K562 (cell line): ENCODE data around the gene MYO16. TPM values are rescaled to one million over a fixed set of nuclear protein-coding genes. Genes with fewer than 3 reads are reported as not detected.

ENCODE experiments used
- ARHGAP35 ChIP-seq: fragments of 450-650 bp; IDR thresholded peaks from 2 replicates; pipeline ENCODE4 v1.6.1; 2018; ENCODE audit not compliant: partially characterized antibody
- ARID2 ChIP-seq: fragments of 450-650 bp; IDR thresholded peaks from 2 replicates; pipeline ENCODE4 v1.6.1; 2017; ENCODE audit warnings: antibody characterized with exemption, mild to moderate bottlenecking
- BMI1 ChIP-seq: fragments of 150-350 bp; IDR thresholded peaks from 2 replicates; pipeline ENCODE4 v1.6.1; 2014; ENCODE audit warnings: low read length
- CC2D1A ChIP-seq: fragments of 450-650 bp; IDR thresholded peaks from 2 replicates; pipeline ENCODE4 v1.6.1; 2017; ENCODE audit warnings: mild to moderate bottlenecking
- FOXK1 ChIP-seq: sonication (generic); formaldehyde crosslinking; IDR thresholded peaks from 2 replicates; pipeline ENCODE4 v1.8.0; 2022; ENCODE audit warnings: missing genetic modification reagents, mild to moderate bottlenecking, borderline replicate concordance
- KDM1A ChIP-seq, 2 experiments: fragments of 450-650 bp; IDR thresholded peaks; 2 replicates each; pipeline ENCODE4 v1.6.1; 2016; ENCODE audit warnings: mild to moderate bottlenecking in 2 of 2
- KLF6 ChIP-seq: fragments of 250-450 bp; sonication (Bioruptor Pico); IDR thresholded peaks from 2 replicates; pipeline ENCODE4 v1.4.0; 2020; ENCODE audit warnings: mild to moderate bottlenecking, moderate library complexity, borderline replicate concordance
- LCOR ChIP-seq: sonication (generic); formaldehyde crosslinking; IDR thresholded peaks from 2 replicates; pipeline ENCODE4 v1.8.0; 2022; ENCODE audit warnings: mild to moderate bottlenecking, missing genetic modification reagents
- NFRKB ChIP-seq: fragments of 450-650 bp; IDR thresholded peaks from 2 replicates; pipeline ENCODE4 v1.6.1; 2016; ENCODE audit warnings: low read depth
- PML ChIP-seq: IDR thresholded peaks from 2 replicates; pipeline ENCODE4 v1.6.1; 2012; ENCODE audit warnings: low read length, inconsistent platforms
- POLR2A ChIP-seq: fragments of 450-650 bp; conservative IDR thresholded peaks from 2 replicates; pipeline ENCODE4 v1.6.1; 2016
- SAP30 ChIP-seq: fragments of 200-600 bp; sonication (generic); IDR thresholded peaks from 2 replicates; pipeline ENCODE4 v1.6.1; 2012; ENCODE audit warnings: borderline replicate concordance, low read depth, mild to moderate bottlenecking, moderate library complexity, low read length, control low read depth, inconsistent platforms; ENCODE audit not compliant: insufficient read depth, poor library complexity, severe bottlenecking
- SPI1 ChIP-seq: IDR thresholded peaks from 2 replicates; pipeline ENCODE4 v1.6.1; 2011; ENCODE audit warnings: low read depth, low read length, control low read depth, borderline replicate concordance
- SRSF1 ChIP-seq: fragments of 200-400 bp; formaldehyde crosslinking; IDR thresholded peaks from 2 replicates; pipeline ENCODE4 v1.6.1; 2017; ENCODE audit warnings: mild to moderate bottlenecking, low read depth, low read length, moderate library complexity
- ZNF232 ChIP-seq: sonication (generic); formaldehyde crosslinking; IDR thresholded peaks from 2 replicates; pipeline ENCODE4 v1.8.0; 2022; ENCODE audit warnings: mild to moderate bottlenecking, missing genetic modification reagents
- ZNF347 ChIP-seq: fragments of 450-650 bp; formaldehyde crosslinking; IDR thresholded peaks from 2 replicates; pipeline ENCODE4 v1.4.0; 2020; ENCODE audit warnings: low read depth, mild to moderate bottlenecking, moderate library complexity
- ZNF696 ChIP-seq: fragments of 250-450 bp; sonication (Bioruptor Pico); conservative IDR thresholded peaks from 2 replicates; pipeline ENCODE4 v1.4.0; 2020; ENCODE audit warnings: mild to moderate bottlenecking, moderate library complexity
- polyA plus RNA-seq, 8 experiments: library from polyadenylated mRNA; depleted of rRNA in 4 of 8; stranded (reverse) in 5 of 8; unstranded in 3 of 8; fragments of >200 nt; fragmentation: Nextera tagmentation in 2 of 8; fragmentation: Illumina TruSeq in 1 of 8; extraction: Ambion mirVana in 2 of 8; extraction: Trizol in 1 of 8; gene quantifications; 2 replicates each; pipeline versions ENCODE4 v1.2.1 to v1.2.3, GENCODE V29; 2011 to 2014; ENCODE audit warnings: inconsistent platforms in 1 of 8, missing spikeins in 1 of 8
- total RNA-seq, 7 experiments: library from RNA; depleted of rRNA in 6 of 7; stranded (reverse); fragments of >200 nt in 6 of 7; fragmentation: Illumina TruSeq in 2 of 7; extraction: Trizol in 2 of 7; gene quantifications; 2 replicates each; pipeline versions ENCODE4 v1.2.1 to v1.2.3, GENCODE V29; 2011 to 2021; ENCODE audit warnings: low replicate concordance in 1 of 7
- TF ChIP-seq, protein P1 (sequence below): sonication (generic); formaldehyde crosslinking; IDR thresholded peaks from 2 replicates; pipeline ENCODE4 v1.8.1; 2022; ENCODE audit warnings: missing genetic modification reagents
- TF ChIP-seq, protein P2 (sequence below): fragments of 450-650 bp; formaldehyde crosslinking; conservative IDR thresholded peaks from 2 replicates; pipeline ENCODE4 v1.4.0; 2022; ENCODE audit warnings: mild to moderate bottlenecking, missing genetic modification characterization
- TF ChIP-seq, protein P3 (sequence below): sonication (generic); formaldehyde crosslinking; IDR thresholded peaks from 2 replicates; pipeline ENCODE4 v1.8.1; 2023; ENCODE audit warnings: mild to moderate bottlenecking, missing genetic modification reagents
- TF ChIP-seq, protein P4 (sequence below): sonication (generic); formaldehyde crosslinking; IDR thresholded peaks from 2 replicates; pipeline ENCODE4 v1.8.1; 2022; ENCODE audit warnings: missing genetic modification reagents

The MYO16 gene
- total and polyA plus RNA-seq, 9 of the 15 experiments (the other 6 are each of a cell fraction or from before 2014, with no cell fraction given), result 4.3 to 45.7 (median 12.1) TPM

DNA sequence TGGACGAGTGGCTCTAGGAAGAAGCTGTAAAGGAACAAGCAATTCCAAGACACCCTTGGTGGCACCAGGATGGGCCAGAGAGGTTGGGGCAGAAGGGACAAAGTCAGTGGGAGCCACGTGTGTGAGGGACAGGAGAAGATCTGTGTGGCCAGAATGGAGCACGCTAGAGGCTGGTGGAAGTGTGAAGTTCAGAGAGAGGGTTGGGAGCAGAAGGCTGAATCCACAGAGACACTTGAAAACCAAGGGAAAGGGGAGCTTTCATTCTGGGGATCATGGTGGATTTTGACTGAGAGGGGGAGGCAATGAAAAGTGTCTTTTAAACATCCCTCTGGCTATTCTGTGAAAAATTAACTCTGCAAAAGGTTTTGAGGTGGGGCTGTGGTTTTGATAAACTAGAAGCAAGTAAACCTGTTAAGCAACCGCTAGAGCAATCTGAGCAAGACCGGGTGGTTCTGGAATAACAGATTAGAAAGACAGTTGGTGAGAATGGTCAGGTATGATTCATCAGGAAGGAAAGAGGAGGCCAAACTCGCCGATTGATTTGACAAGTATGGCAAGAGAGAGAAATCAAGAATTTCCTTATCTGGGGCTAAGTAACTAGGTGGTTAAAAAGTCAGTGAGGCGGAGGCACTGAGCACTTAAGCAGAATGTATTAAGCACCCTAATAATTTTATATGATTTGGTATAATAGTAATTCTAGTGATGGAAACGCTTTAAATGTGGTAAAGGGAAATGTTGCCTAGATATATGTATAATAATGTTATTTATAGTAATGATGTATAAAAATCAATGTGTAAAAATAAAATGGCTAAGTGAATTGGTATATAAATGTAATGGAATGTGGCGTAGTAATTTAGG is 140.0 kb downstream of the MYO16 start (continued):
- TF ChIP-seq NFRKB (peak; percentile 87), PML (peak; percentile 94), ARID2 (no peak), ZNF232 (no peak), SPI1 (no peak), SAP30 (no peak), SRSF1 (no peak), CC2D1A (peak; percentile 95), FOXK1 (no peak), BMI1 (no peak), LCOR (no peak), ZNF696 (CRISPR knock-in tag) (no peak), KDM1A (IDR thresholded peaks at IDR 0.05) (peak; percentile 96 to 97), ZNF347 (CRISPR knock-in tag) (no peak), ARHGAP35 (no peak), KLF6 (CRISPR knock-in tag) (no peak), POLR2A (no peak)
- TF ChIP-seq, protein P1, sequence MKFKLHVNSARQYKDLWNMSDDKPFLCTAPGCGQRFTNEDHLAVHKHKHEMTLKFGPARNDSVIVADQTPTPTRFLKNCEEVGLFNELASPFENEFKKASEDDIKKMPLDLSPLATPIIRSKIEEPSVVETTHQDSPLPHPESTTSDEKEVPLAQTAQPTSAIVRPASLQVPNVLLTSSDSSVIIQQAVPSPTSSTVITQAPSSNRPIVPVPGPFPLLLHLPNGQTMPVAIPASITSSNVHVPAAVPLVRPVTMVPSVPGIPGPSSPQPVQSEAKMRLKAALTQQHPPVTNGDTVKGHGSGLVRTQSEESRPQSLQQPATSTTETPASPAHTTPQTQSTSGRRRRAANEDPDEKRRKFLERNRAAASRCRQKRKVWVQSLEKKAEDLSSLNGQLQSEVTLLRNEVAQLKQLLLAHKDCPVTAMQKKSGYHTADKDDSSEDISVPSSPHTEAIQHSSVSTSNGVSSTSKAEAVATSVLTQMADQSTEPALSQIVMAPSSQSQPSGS (CRISPR knock-in tag), result no peak
- TF ChIP-seq, protein P2, sequence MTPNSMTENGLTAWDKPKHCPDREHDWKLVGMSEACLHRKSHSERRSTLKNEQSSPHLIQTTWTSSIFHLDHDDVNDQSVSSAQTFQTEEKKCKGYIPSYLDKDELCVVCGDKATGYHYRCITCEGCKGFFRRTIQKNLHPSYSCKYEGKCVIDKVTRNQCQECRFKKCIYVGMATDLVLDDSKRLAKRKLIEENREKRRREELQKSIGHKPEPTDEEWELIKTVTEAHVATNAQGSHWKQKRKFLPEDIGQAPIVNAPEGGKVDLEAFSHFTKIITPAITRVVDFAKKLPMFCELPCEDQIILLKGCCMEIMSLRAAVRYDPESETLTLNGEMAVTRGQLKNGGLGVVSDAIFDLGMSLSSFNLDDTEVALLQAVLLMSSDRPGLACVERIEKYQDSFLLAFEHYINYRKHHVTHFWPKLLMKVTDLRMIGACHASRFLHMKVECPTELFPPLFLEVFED (CRISPR knock-in tag), result no peak
- TF ChIP-seq, protein P3, sequence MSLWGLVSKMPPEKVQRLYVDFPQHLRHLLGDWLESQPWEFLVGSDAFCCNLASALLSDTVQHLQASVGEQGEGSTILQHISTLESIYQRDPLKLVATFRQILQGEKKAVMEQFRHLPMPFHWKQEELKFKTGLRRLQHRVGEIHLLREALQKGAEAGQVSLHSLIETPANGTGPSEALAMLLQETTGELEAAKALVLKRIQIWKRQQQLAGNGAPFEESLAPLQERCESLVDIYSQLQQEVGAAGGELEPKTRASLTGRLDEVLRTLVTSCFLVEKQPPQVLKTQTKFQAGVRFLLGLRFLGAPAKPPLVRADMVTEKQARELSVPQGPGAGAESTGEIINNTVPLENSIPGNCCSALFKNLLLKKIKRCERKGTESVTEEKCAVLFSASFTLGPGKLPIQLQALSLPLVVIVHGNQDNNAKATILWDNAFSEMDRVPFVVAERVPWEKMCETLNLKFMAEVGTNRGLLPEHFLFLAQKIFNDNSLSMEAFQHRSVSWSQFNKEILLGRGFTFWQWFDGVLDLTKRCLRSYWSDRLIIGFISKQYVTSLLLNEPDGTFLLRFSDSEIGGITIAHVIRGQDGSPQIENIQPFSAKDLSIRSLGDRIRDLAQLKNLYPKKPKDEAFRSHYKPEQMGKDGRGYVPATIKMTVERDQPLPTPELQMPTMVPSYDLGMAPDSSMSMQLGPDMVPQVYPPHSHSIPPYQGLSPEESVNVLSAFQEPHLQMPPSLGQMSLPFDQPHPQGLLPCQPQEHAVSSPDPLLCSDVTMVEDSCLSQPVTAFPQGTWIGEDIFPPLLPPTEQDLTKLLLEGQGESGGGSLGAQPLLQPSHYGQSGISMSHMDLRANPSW (CRISPR knock-in tag), result no peak
- TF ChIP-seq, protein P4, sequence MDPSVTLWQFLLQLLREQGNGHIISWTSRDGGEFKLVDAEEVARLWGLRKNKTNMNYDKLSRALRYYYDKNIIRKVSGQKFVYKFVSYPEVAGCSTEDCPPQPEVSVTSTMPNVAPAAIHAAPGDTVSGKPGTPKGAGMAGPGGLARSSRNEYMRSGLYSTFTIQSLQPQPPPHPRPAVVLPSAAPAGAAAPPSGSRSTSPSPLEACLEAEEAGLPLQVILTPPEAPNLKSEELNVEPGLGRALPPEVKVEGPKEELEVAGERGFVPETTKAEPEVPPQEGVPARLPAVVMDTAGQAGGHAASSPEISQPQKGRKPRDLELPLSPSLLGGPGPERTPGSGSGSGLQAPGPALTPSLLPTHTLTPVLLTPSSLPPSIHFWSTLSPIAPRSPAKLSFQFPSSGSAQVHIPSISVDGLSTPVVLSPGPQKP (CRISPR knock-in tag), result no peak
